CD4-positive, alpha-beta T cell treated with Interleukin-4 for 1 hour (primary cell): ENCODE results near the gene TAS1R2.
"Not testable (repeated sequence)": the region's sequence is repeated elsewhere in the genome, so short reads cannot be mapped to it uniquely, and the experiment has no call there.

Experiments
- DNase-seq, 2 donors: peaks; one replicate each; pipeline ENCODE4 v3.0.0-alpha.2; 2020 to 2022

TAS1R2 gene

GRCh38 chr1:18859560-18859959 is at the start of gene TAS1R2:
Gene TAS1R2, minus strand, starts transcription at chr1:18859660. Its CDS starts 0 bp downstream, at chr1:18859660.
- no peak for DNase-seq

GRCh38 chr1:18907917-18908845 is 48.7 kb upstream of the TAS1R2 start:
- DNase-seq: peak in 1 of 2 donors; percentile 47

GRCh38 chr1:18907021-18907916 is 47.8 kb upstream of the TAS1R2 start:
- peak; percentile 74 to 85 for DNase-seq

DNA sequence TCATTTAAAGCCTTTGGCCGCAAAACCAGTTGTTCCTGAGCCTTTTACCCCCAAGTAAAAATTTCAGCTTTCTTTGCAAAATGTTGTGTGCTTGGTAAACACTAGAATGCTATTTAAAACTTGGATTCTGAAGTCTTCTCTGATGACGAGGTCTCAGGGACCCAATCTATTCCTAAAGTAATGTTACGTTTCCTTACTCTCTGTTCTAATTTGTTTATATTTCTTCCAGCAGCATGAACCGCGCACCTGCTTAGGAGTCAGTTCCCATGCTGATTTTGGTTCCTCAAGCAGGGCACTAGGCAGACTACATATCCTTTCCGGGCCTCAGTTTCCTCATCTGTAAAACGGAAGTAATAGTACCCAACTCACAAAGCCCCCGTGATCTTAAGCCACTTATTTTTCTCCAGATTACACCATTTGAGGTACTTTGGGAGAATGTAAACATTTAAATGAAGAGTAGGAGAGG is 43.9 kb upstream of the TAS1R2 start:
- no peak for DNase-seq

DNA sequence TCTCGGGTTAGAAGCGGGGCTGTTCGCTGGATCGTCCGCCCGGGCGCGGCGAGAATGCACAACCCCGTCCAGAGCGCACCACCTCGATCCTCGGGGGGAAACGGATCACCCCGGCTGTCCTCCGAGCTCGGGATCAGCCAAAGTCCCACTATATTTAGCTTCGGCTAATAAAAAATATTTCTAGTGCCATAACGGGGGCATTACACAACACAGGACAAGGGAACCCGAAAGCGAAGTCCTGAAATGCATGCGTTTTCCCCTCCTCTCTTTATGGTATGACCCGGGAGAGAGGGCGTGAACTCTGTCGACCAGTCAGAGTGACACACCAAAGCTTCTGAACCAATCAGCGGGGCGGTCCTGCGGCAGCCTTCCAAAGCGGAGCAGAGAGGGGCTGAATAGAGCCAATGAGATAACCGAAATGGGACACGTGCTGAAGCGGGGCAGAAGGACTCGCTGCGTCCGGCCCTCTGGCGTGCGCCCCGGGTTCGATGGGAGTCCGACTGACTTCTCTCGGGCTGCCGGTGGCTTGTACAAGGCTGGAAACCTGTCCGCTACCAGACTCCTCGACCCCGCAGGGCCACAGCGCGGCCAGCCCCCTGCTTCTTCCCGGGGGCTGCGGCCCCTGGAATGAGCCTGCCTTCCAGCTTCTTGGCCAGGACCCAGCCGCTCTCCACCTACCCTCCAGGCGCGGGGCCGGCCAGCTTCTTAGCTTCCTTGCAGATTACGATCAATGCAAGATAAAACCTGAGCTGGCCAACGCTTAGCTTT is 43.2 kb upstream of the TAS1R2 start, which contains the start of gene ALDH4A1:
Gene ALDH4A1 (minus strand): TSS at position 33 of the 768 bp plus-strand sequence. CDS start 32 bp downstream, at position 1.
- peak; percentile 96 to 97 for DNase-seq

DNA sequence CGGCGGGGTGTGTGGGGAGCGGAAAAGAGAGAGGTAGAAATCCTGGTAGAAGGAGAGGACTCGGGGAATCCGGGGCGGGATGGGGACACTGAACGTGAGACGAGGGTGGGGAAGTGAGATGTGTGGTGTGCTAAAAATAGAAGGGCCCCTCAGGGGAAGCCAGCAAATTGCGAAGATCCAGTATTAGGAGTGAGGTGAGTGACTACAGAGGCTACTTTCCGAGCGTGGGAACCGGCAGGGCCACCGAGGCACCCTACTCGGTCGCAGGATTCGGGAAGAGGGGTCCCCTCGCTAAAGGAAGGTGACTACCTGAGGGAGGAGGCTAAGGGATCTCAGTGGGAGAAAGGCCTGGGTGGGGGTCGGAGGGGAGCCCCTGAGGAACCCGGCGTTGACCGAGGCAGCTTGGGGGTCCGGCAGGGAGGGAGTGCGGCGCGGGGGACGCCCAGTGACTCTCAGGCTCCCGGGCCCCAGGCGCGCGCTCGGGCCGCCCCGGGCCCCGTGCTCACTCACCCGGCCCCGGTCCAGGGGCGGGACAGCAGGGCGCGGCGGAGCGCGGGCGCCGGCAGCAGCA is 42.6 kb upstream of the TAS1R2 start:
- no peak for DNase-seq

DNA sequence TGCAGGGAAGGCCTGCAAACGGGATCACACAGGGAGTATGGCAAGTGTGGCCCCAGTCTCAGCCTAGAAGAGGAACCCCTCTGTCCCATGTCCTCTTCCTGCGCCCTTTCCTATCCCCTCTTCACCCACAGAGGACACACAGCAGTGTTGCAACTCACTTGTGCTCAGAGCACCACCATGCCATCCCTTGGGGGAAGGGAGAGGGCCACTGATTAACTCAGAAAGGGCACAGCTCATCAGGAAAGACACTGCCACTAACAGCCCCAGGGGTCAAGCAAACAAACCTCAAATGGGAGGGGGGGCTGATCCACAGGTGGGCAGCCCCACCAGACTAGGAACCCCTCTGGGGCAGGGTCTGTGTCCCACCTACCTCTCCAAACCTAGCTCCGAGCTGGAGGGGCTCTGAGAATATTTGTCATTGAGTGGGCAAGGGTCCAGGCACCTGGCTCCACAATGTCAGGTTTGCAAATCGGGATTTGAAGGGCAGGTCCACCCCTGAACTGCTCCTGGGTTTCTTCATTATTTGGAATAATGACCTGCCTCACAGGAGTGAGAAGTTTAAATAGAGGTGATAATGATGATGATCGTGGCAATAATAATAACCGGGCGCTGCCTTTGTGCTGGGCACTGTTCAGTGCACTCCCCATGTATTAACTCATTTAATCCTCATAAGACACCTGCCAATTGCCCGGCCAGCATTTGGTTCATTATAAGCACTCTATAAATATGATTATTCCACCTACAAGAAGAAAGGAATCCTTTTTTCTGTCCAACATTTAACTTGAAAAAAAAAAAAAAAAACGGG is 41.9 kb upstream of the TAS1R2 start:
- no peak for DNase-seq

- no peak for DNase-seq
Observed at GRCh38 chr1:18900303-18900841, 40.9 kb upstream of the TAS1R2 start.

DNA sequence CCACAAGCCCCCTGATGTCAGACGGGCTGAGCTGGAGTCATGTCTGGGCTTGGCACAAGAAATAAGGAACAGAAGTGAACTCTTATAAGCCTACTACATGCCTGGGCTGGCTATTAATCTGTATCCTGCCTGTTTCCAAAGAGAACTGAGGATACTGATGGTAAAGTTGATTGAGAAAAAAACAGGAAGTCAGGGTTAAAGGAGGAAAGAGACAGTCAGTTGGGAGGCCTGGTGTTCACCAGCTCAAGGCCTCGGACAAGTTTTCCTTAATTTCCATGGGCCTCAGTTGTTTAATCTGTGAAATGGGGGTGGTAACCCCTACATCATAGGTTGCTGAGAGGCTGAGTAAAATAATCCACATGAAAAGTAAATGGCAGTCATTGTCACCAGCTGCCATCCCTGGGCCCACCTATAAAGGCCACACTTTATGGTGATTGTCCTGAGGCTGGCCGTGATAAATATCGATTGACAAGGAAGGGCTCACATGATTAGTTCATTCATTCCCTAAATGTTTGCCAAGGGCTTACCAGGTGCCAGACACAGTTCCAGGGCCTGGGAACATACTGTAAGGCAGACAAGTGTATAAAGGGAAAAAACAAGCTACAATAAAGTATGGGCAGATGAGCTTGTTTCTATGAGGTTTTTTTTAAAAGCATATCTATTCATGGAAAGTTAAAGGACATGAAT is 40.0 kb upstream of the TAS1R2 start:
- DNase-seq: no peak

GRCh38 chr1:18898567-18898966 is 39.1 kb upstream of the TAS1R2 start:
- no peak for DNase-seq

DNA sequence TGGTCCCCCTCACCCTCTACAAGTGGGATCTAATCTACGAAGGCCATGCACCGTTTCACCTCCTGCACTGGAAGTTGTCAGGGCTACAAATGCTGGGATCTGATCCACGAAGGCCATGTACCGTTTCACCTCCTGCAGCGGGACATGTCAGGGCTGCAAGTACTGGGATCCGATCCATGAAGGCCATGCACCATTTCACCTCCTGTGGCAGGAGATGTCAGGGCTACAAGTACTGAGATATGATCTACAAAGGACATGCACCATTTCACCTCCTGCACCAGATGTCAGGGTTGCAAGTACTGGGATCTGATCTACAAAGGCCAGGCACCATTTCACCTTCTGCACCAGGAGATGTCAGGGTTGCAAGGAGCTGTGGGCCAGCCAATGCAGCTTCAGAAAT is 35.9 kb upstream of the TAS1R2 start:
- DNase-seq: no peak

DNA sequence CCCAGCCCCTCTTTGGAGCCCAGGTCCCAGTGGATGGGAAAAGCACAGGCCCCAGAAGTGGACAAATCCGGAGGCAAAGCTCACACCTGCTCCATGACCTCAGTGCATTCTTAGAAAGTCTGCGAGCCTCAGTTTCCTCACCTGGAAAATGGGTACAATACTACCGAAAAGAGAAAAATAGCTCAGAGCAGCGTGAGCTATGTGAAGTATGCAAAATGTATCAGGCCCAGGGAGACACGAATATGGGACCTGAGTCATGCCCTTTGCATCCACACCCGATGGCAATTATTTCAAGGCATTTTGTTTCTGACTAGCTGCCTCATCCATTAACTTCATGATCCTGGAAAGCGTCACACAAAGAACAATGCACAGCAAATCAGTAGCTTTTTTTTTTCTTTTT is 33.7 kb upstream of the TAS1R2 start:
- no peak for DNase-seq

DNA sequence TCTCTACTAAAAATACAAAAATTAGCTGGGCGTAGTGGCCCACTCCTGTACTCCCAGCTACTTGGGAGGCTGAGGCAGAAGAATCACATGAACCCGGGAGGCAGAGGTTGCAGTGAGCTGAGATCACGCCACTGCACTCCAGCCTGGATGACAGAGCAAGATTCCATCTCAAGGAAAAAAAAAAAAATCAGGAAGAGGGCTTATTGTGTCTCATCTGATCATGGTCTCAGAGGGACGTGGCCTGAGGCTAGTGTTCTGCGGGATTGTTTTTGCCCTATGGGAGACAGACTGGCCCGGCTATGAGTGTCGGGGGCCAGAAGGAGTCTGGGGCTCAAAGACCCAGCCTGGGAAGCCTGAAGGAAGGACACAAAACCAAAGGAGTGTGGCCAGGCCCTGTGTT is 32.4 kb upstream of the TAS1R2 start:
- not testable (repeated sequence) for DNase-seq

DNA sequence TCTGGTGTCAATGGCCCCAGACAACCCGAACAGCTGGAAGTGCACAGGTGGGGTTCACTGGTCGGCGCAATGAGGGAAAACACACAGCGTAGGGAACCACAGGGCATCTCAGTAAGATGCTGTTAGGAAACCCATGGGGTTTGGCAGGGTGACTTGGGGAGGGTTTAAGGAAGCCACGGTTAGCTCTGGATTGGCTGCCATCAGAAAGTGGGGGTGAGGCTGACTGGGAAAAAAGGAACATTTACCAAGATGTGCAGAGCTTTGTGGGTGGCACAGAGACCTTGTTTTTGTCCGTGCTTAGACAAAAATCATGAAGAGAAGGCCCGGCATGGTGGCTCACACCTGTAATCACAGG is 31.9 kb upstream of the TAS1R2 start:
- DNase-seq: no peak

- no peak for DNase-seq
Observed at GRCh38 chr1:18890706-18891425, 31.4 kb upstream of the TAS1R2 start.

DNA sequence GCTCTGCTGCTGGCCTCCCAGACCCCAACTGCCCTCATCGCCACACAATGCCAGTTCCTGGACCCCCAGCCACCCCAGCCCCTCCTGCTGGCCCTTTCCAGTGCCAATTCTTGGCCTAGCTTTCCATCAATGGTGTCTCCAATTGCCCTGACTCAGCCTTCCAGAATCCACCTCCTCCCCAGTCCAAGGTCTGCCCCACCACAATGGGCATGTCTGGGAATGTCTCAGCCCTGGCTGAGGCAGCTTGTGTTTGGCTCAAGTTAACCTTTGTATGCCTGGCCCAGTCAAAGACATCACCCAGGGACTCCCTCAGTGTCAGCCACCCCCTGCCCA is 26.5 kb upstream of the TAS1R2 start:
- no peak for DNase-seq

DNA sequence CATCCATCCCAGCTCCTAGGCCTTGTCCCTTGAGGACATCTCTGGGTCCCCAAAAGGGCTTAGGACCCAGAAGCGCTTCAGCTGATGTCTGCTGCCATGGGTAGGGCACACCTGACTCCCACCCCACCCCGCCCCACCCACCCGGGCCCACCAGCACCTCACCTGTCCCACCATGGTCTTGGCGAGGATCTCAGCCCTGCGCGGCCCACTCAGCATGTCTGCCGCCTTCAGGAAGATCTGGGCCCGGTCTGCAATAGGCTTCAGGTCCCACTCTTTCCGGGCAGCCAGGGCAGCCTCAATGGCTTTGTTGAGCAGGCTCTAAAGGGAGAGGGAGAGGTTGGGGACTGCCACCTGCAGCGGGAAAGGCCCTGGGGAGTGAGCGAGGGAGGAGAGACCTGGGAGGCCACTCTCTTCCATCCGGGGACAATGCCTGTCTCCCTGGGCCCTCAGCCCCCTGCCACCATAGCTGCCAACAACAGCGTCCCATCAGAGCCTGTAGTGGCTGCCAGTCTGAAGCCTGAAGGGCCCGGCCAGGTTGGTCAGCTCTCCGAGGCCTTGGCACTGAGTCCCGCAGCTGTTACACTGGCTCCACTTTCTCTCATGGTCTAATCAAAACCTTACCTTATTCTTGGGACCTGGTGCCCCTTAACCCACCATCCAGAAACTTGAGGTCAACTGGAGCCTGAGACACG is 26.0 kb upstream of the TAS1R2 start:
- DNase-seq: no peak

DNA sequence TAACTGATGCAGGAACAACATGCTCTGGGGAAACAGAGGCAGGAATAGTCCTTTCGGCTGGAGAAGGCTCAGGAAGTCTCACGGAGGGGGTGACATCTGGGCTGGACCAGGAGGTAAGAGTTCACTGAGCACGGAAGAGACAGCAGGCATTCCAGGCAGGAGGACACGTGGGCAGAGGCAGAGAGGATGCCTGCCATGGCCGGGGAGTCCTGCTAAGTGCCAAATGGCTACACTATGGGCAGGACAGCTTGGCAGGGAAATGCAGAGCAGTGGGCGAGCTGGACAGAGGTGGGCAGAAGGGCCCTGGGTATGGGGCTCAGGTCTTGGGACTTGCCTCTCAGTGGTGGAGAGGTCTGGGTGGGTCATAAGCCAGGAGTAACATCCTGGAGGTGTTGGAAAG is 25.3 kb upstream of the TAS1R2 start:
- DNase-seq: no peak

DNA sequence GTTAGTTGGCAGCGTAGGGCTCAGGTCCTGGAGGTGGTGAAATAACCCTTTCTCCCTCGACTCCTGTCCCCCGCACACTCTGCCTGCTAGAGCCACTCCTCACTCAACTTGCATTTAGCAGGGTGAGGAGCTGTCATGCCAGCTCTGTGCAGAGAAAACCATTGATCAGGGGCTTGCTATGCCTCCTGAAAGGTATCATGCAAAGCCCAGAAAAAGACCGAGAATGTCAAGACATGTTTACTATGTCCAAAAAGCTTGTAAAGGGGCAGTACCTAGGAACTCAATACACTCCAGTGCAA is 24.9 kb upstream of the TAS1R2 start:
- no peak for DNase-seq
